Activated naive CD4-positive, alpha-beta T cell treated with anti-CD3 and anti-CD28 coated beads, Interleukin-2, amount 10 ng/mL, durations not matched to agents 7 days and 5 days (primary cell): ENCODE data around the gene CFAP100.

ENCODE experiments used
- CTCF ChIA-PET: fragments of 350-600 bp; sonication (Branson Sonifier 250); formaldehyde crosslinking; loops from one replicate; lab custom pipeline; 2021; ENCODE audit warnings: antibody characterized with exemption; lab: Charles Lee
- DNase-seq: peaks from one replicate; pipeline ENCODE4 v3.0.0-alpha.2; 2020
- H3K27ac Mint-ChIP-seq: one replicate; pipeline ENCODE4 v1.8.0; 2021; ENCODE audit warnings: mild to moderate bottlenecking, moderate library complexity, mixed read lengths
- H3K27me3 Mint-ChIP-seq: one replicate; pipeline ENCODE4 v1.8.0; 2021; ENCODE audit warnings: mild to moderate bottlenecking, mixed read lengths
- H3K36me3 Mint-ChIP-seq: one replicate; pipeline ENCODE4 v1.8.0; 2021; ENCODE audit warnings: mixed read lengths
- H3K4me1 Mint-ChIP-seq: one replicate; pipeline ENCODE4 v1.8.0; 2021; ENCODE audit warnings: mixed read lengths
- H3K4me3 Mint-ChIP-seq: one replicate; pipeline ENCODE4 v1.8.0; 2021; ENCODE audit warnings: mild to moderate bottlenecking, moderate library complexity, mixed read lengths
- H3K9me3 Mint-ChIP-seq: one replicate; pipeline ENCODE4 v1.8.0; 2021; ENCODE audit warnings: mixed read lengths

Gene CFAP100

DNA sequence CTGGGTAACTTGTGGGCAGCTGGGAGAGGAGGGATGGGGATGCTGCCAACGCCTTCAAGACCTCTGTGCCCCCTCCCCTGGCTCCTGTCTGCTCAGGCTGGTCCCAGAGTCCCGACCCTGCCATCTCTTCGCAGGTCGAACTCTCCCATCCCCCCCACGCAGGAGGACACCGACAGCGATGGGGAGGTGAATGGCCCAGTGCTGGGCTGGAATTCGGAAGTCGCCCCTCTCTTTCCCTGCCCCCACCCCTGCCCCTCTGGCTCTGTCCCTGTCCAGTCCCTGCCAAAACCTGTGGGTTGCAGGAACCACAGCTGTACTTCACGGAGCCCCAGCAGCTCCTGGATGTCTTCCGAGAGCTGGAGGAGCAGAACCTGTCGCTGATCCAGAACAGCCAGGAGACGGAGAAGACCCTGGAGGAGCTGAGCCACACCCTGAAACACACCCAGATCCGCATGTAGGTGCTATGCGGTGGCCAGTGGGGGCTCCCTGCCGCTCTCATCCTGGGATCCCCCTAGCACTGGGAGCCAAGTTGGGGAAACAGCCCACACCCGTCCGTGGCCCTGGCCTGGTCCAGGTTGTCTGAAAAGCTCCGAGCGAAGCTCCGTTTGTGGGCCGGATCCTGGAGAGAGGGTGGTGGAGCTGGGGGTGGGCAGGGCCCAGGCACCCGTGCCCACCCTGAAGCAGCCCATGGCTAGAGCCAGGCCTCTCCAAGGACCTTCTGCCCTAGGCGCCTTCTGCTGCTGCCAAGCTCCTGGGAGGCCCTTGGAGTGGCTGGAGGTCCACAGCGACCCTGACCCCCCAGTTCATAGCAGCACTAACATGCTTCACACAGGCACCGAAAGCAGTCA, 28.7 kb downstream of the CFAP100 start:
- Mint-ChIP-seq H3K36me3 (peaks cover 5% of the 10 kb centered on the region), H3K4me3 (no peak overlapping the region), H3K27ac (no peak overlapping the region), H3K4me1 (no peaks in the 10 kb centered on the region), H3K27me3 (no peaks in the 10 kb centered on the region), H3K9me3 (peaks cover 12% of the 10 kb centered on the region)
- DNase-seq: no peak
- CTCF ChIA-PET: no interaction called here

DNA sequence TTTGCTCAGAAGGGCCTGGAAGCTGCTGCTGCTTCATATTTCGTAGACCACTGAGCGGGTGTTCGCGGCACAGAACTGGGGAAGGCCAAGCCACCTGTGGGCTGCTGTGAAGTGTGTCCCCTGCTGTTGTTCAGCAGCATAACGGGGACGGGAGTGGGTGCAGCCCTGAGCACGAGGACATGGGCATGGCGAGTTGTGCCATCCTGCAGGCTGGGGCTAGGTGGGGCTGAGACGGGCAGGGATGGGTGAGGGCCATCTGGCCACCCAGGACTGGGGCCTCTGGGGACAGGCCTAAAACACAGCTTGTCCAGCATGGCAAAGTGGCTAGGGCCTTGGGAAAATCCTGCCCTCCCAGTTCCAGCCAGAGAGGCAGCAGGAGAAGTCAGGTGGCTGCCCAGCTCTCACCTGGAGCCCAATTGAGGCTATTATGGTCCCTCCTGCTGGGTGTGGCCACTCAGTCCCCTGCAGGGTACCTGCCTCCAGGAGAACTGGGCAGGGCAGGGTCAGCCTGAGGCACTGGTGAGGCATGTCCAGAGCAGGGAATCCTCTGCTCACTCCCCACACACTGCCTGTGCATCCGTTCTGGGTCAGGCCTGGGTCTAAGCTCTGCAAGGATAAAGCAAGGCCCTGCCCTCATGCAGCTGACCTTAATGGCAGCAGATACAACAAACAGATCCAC, 29.5 kb downstream of the CFAP100 start:
- Mint-ChIP-seq H3K36me3 (peaks cover 5% of the 10 kb centered on the region), H3K4me3 (no peak overlapping the region), H3K9me3 (peaks cover 12% of the 10 kb centered on the region), H3K4me1 (no peaks in the 10 kb centered on the region), H3K27ac (no peak overlapping the region), H3K27me3 (no peaks in the 10 kb centered on the region)
- CTCF ChIA-PET: no interaction called here
- no peak for DNase-seq

DNA sequence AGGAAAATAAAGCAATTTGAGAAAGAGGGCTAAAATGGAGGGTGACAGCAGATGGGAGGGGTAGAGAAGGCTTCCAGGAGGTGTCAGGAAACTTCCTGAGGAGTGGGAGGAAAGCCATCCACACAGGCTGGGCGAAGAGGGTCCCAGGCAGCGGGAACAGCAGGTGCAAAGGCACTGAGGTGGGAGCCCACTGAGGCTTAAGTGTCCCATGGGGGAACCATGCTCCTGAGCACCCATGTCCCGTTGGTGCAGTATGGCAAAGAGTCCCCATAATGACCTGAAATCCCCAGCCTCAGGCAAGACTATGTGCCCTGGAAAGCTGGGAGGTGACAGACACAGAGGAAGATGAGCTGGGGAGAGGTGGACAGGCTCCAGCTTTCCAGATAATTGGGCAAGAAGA, 30.0 kb downstream of the CFAP100 start:
- no peak overlapping the region for H3K27ac Mint-ChIP-seq
- H3K27me3 Mint-ChIP-seq: no peaks in the 10 kb centered on the region
- peaks cover 12% of the 10 kb centered on the region for H3K9me3 Mint-ChIP-seq
- CTCF ChIA-PET: no interaction called here
- no peaks in the 10 kb centered on the region for H3K4me1 Mint-ChIP-seq
- DNase-seq: no peak
- H3K36me3 Mint-ChIP-seq: peaks cover 5% of the 10 kb centered on the region
- no peak overlapping the region for H3K4me3 Mint-ChIP-seq

DNA sequence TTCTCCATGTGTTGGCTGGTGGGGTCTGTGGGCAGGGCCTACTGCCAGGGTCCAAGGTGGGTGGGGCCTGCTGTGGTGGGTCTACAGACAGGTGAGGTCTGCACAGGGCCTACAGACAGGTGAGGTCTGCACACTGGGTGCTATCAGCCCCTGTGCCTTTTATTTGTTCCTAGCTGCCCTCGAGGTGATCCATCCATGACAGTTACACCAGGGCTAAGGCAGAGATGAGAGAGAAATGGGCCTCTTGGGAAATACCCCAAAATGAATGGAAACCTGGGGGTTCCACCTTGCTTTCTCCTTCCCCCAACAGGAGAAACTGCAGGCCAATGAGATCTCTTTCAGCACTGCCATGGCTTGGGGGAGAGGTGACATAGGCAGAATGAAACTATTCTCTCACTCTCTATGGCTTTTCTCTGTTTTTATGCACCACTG, 36.4 kb downstream of the CFAP100 start:
- H3K36me3 Mint-ChIP-seq: peaks cover 6% of the 10 kb centered on the region
- H3K27me3 Mint-ChIP-seq: no peaks in the 10 kb centered on the region
- H3K9me3 Mint-ChIP-seq: peaks cover 5% of the 10 kb centered on the region
- CTCF ChIA-PET: no interaction called here
- no peak for DNase-seq
- no peaks in the 10 kb centered on the region for H3K4me1 Mint-ChIP-seq
- no peak overlapping the region for H3K4me3 Mint-ChIP-seq
- H3K27ac Mint-ChIP-seq: no peak overlapping the region

DNA sequence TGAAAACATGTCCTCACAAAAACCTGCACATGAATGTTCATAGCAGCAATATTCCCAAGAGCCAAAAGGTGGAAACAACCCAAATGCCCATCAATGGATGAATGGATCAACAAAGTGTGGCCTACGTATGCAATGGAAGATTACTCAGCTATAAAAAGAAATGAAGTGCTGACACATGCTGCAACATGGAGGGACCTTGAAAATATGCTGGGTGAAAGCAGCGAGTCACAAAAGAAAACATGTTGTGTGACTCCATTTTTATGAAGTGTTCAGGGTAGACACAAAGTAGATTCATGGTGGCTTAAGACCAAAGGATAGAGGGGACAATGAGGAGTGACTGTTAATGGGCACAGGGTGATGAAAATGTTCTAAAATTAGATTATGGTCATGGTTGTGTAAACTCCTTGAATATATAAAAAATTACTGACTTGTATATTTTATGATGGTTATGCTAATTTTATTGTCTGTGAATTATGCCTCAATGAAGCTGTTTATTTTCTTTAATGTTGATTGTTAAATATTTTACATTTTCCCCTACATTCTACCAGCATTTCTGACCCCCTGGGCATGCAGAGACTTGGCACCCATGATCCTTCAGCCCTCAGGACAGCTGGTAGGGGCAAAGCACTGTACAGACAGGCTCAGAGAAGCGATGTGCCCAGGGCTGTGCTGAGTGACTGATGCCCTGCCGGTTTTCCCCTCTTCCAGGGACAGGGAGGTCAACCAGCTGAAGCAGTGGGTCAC, 37.8 kb downstream of the CFAP100 start:
- no peak for DNase-seq
- no peaks in the 10 kb centered on the region for H3K4me1 Mint-ChIP-seq
- H3K27ac Mint-ChIP-seq: no peak overlapping the region
- no peaks in the 10 kb centered on the region for H3K27me3 Mint-ChIP-seq
- H3K4me3 Mint-ChIP-seq: no peak overlapping the region
- CTCF ChIA-PET: no interaction called here
- peaks cover 8% of the 10 kb centered on the region for H3K36me3 Mint-ChIP-seq
- H3K9me3 Mint-ChIP-seq: no peaks in the 10 kb centered on the region

DNA sequence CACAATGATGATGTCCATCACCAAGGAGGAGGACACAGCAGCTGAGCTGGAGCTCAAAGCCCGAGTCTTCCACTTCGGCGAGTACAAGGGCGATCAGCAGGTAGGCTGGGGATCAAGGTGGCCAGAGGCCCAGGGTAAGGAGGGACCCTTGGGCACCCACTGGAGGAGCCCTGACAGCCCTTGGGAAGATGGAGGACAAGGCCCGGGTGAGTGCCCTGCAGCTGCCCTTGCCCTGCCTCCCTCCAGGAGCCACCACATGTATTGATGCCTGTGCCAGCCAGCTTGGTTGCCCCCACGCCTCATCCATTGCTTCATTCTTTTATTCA, 38.4 kb downstream of the CFAP100 start:
- Mint-ChIP-seq H3K4me3 (no peak overlapping the region), H3K27me3 (no peaks in the 10 kb centered on the region), H3K36me3 (peaks cover 8% of the 10 kb centered on the region), H3K4me1 (no peaks in the 10 kb centered on the region), H3K9me3 (no peaks in the 10 kb centered on the region), H3K27ac (no peak overlapping the region)
- CTCF ChIA-PET: no interaction called here
- DNase-seq: no peak

DNA sequence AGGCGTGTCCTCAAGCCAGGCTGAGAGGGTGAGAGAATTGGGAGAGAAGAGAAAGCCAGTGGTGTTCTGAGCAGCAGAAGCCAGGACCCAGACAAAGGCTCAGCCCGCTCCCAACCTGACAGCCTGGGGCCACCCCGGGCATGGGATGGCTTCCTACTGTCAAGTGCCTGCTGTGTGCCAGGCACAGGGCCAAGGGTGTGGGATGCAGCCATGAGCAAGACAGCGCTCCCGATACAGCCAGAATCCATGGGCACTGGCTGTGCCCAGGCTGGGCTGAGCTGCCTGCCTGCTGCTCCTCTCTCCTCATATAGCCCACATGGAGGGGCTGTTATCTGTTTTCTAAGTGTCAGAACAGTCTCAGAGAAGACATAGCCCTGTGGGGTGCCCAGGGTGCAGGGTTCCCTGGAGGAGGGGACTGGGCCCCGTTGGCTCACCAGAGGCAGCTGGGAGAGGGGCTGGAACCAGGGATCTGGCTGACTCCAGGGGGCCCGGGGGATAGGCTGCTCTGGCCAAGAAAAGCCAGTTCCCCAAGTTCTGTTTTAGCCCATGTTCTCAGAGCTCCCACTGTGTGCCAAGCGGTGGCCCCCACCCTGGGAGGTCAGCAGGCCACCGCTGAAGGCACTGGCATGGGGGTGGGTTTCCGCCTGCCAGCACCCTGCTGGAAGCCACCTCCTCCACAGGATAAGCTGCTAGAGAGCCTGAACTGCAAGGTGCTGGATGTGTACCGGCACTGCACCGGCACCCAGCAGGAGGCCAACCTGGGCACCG, 39.0 kb downstream of the CFAP100 start:
- peaks cover 8% of the 10 kb centered on the region for H3K36me3 Mint-ChIP-seq

DNA sequence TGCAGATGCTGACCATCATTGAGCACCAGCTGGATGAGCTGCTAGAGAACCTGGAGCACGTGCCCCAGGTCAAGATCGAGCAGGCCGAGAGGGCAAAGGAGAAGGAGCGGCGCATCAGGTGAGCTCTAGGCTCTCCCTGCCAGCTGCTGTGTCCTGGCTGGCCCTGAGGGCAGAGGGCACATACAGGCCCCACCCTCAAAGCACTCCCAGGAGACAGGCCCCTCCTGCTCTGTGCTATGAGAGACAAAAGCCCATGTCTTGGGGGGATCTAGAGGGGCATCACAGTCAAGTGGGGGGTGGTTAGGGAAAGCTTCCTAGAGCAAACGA, 39.5 kb downstream of the CFAP100 start:
- no peak overlapping the region for H3K4me3 Mint-ChIP-seq
- CTCF ChIA-PET: no interaction called here
- H3K36me3 Mint-ChIP-seq: peaks cover 8% of the 10 kb centered on the region
- no peak overlapping the region for H3K27ac Mint-ChIP-seq
- no peaks in the 10 kb centered on the region for H3K9me3 Mint-ChIP-seq
- DNase-seq: no peak
- no peaks in the 10 kb centered on the region for H3K4me1 Mint-ChIP-seq
- H3K27me3 Mint-ChIP-seq: no peaks in the 10 kb centered on the region

More for the DNA sequence above, 39.0 kb downstream of the CFAP100 start:
- Mint-ChIP-seq H3K27me3 (no peaks in the 10 kb centered on the region), H3K27ac (no peak overlapping the region), H3K4me3 (no peak overlapping the region), H3K9me3 (no peaks in the 10 kb centered on the region), H3K4me1 (no peaks in the 10 kb centered on the region)
- CTCF ChIA-PET: no interaction called here
- DNase-seq: no peak

DNA sequence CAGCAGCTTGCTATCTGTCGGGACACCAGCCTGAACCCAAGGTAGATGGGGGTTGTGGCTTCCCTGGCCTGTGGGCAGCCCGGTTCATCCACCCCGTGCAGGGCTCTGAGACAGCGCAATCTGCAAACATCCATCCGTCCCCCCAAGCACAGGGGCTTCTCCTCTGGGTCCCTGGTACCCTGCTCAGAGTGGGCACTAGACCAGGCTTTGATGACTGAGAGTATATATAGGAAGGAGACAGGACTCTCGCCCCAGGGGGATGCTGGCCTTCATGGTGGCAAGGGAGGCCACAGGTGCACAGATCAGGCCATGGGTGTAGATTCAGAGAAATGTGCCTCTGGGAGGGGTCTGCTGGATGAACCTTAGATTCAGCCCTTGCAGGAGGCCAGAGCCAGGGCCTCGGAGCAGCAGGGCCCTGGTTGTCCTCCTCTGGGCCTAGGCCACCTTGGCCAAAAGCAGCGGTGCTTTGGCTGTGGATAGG, 40.3 kb downstream of the CFAP100 start:
- Mint-ChIP-seq H3K4me1 (no peaks in the 10 kb centered on the region), H3K36me3 (peaks cover 8% of the 10 kb centered on the region), H3K27me3 (no peaks in the 10 kb centered on the region), H3K27ac (no peak overlapping the region), H3K9me3 (no peaks in the 10 kb centered on the region), H3K4me3 (no peak overlapping the region)
- no peak for DNase-seq
- CTCF ChIA-PET: no interaction called here

DNA sequence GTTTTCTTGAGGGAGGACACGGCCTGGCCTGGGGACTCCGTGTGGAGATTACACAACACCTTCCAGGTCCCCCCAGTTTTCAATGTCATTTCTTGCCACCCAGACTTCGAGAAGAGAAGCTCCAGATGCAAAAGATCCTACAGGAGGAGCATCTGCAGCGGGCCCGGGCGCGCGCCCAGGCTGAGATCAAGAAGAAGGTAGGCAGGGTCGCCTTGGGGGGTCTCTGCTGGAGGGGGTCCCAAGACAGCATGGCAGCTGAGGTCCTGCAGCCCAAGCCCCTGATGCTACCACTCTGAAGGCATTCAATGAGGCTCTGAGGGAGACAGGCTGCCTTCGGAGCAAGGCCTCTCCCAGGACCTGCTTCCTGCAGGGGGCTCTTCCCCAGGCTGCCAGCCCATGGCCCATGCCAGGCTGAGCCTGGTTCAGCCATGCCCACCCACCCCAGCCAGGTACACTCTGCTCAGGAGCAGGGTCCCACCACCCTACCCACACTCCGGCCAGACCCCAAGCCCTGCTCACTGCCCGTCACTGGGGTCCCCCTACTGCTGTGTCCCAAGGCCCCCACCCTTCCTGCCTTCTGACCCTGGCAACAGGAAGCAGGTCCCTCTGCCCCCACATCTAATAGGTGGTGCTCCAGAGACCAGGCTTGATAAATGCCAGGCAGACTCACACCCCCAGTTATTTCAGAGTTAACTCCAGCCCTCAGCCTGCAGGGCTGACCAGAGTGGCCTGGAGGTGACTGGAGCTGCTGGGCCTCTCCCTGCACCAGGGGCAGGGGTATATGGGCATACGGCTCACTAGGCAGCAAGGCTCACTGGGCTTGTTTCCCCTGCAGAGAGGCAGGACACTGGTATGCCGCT, 41.0 kb downstream of the CFAP100 start:
- H3K9me3 Mint-ChIP-seq: no peaks in the 10 kb centered on the region
- CTCF ChIA-PET: interaction anchor here (0.6 kb wide), 1 partner anchor 1303 kb away, joined by 3 read pairs; no protein-coding TSS in a partner anchor
- H3K27me3 Mint-ChIP-seq: no peaks in the 10 kb centered on the region

DNA sequence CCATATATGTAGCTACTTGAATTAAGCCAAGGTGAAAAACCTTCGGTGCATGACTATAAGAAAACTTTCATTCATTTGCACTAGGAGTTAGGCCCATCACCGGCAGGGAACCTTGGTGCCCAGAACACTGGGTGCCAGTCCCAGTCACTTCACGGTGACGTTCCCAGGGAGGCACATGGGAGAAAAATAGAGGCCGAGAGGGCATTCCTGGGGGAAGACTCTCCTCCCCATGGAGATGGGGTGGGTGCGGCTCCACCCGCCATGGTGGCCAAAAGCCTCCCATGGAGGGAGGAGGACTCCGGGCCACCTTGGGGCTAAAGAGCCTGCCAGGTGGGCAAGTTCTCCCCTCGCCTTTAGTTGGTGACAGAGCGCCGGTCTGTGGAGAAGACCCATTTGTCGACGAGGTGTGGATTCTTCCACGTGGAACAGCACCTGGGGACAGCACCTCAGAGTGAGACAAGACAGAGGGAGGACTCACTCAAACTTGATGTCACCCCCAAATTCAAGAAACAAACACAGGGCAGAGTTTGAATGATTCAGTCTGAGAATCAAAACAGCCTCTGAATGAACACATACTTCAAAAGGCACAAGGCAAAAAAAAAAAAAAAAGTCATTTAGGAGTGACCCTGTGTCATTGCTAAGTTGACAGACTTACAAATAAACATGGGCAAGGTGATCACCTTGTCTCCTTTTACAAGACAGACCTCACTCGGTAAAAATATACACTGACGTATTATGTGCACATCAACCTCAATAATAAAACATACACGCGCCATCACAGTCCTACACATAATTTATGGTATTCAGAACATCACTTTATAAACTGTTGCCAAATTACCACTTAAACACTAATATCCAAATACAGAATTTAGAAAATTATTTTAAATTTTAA, 42.4 kb downstream of the CFAP100 start:
- no peak overlapping the region for H3K27ac Mint-ChIP-seq
- H3K36me3 Mint-ChIP-seq: peaks cover 8% of the 10 kb centered on the region
- no peak overlapping the region for H3K4me3 Mint-ChIP-seq
- no peak for DNase-seq
- no peaks in the 10 kb centered on the region for H3K9me3 Mint-ChIP-seq
- CTCF ChIA-PET: no interaction called here
- H3K4me1 Mint-ChIP-seq: no peaks in the 10 kb centered on the region
- no peaks in the 10 kb centered on the region for H3K27me3 Mint-ChIP-seq

More for the DNA sequence above, 41.0 kb downstream of the CFAP100 start:
- no peak for DNase-seq
- peaks cover 8% of the 10 kb centered on the region for H3K36me3 Mint-ChIP-seq
- no peak overlapping the region for H3K27ac Mint-ChIP-seq
- H3K4me1 Mint-ChIP-seq: no peaks in the 10 kb centered on the region
- H3K4me3 Mint-ChIP-seq: no peak overlapping the region

DNA sequence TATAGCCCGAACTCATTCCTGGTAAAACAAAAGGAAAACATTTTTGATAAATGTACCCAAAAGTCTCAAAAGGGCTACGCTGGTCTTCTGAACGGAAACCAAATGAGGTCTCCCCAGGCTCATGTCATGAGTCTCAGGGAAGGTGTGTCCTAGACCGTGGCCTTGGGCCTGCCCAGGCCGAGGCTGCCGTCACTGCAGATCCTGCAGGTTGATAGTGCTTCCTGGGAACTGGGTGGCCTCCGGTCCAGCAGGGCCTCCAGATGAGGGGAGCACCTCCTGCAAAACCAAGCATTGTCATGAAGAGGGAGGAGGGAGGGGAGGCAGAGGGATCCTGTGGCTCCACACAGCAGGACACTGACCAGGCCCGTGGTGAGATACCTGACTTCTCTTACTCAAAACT, 43.5 kb downstream of the CFAP100 start:
- CTCF ChIA-PET: no interaction called here
- Mint-ChIP-seq H3K27me3 (no peaks in the 10 kb centered on the region), H3K4me3 (no peak overlapping the region), H3K9me3 (no peaks in the 10 kb centered on the region), H3K36me3 (peaks cover 7% of the 10 kb centered on the region), H3K27ac (no peak overlapping the region), H3K4me1 (no peaks in the 10 kb centered on the region)
- no peak for DNase-seq

DNA sequence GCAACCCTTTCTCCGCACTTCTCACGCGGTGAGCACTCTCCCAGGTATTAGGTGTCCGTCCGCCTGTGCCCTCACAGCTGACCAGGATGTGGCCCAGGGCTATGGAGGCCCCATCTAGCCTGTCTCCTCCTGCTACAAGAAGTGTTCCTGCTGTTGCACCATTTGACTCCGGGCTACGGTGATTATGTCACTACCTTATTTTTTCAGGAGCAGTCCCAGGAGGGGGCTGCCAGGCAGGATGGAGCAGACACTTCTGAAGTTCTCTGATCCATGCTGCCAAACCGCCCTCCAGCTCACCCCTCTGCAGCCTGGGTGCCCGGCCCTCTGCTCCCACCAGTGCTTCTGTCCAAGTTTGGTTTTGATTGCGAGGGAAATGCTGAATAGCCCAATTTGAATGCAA, 44.0 kb downstream of the CFAP100 start:
- Mint-ChIP-seq H3K4me1 (no peaks in the 10 kb centered on the region), H3K36me3 (peaks cover 6% of the 10 kb centered on the region), H3K27ac (no peak overlapping the region), H3K4me3 (no peak overlapping the region), H3K27me3 (no peaks in the 10 kb centered on the region), H3K9me3 (no peaks in the 10 kb centered on the region)
- no peak for DNase-seq
- CTCF ChIA-PET: no interaction called here
